OCI-LY1 (cell line): ENCODE results near the gene TOMM22.

Experiments used
- H2AFZ ChIP-seq: fragments of 200-600 bp; sonication (generic), shearing (Covaris generic); 2 replicates; pipeline ENCODE4 v1.6.0; 2014; ENCODE audit warnings: antibody characterized with exemption, mild to moderate bottlenecking, low read length
- H3F3A ChIP-seq: fragments of 200-600 bp; sonication (generic), shearing (Covaris generic); 2 replicates; pipeline ENCODE4 v1.6.0; 2014; ENCODE audit warnings: mild to moderate bottlenecking, antibody characterized with exemption, low read length, moderate library complexity; ENCODE audit not compliant: insufficient read depth
- H3K27ac ChIP-seq: fragments of 200-600 bp; sonication (generic); 2 replicates; pipeline ENCODE4 v1.5.1; 2014; ENCODE audit warnings: low read length, mixed run types, mild to moderate bottlenecking, low read depth; ENCODE audit not compliant: poor library complexity, severe bottlenecking
- H3K27me3 ChIP-seq: fragments of 200-600 bp; sonication (generic); 2 replicates; pipeline ENCODE4 v1.6.0; 2014; ENCODE audit warnings: antibody characterized with exemption, mild to moderate bottlenecking, low read length, moderate library complexity; ENCODE audit not compliant: insufficient read depth
- H3K36me3 ChIP-seq: fragments of 200-600 bp; sonication (generic); 2 replicates; pipeline ENCODE4 v1.6.1; 2014; ENCODE audit warnings: mild to moderate bottlenecking, antibody characterized with exemption, low read length, moderate library complexity, mixed read lengths; ENCODE audit not compliant: insufficient read depth
- H3K4me1 ChIP-seq: fragments of 200-600 bp; sonication (generic); 2 replicates; pipeline ENCODE4 v1.5.1; 2014; ENCODE audit warnings: mild to moderate bottlenecking, low read length, moderate library complexity; ENCODE audit not compliant: insufficient read depth, severe bottlenecking
- H3K4me2 ChIP-seq: fragments of 200-600 bp; sonication (generic), shearing (Covaris generic); 2 replicates; pipeline ENCODE4 v1.6.1; 2014; ENCODE audit warnings: low read length
- H3K4me3 ChIP-seq: fragments of 200-600 bp; sonication (generic); 2 replicates; pipeline ENCODE4 v1.5.1; 2014; ENCODE audit warnings: low read length, low read depth, mild to moderate bottlenecking, mixed read lengths; ENCODE audit not compliant: poor library complexity, severe bottlenecking
- H3K79me2 ChIP-seq: fragments of 200-600 bp; shearing (Covaris generic); 2 replicates; pipeline ENCODE4 v1.6.1; 2016; ENCODE audit warnings: mixed run types, low read length, mixed read lengths; ENCODE audit not compliant: insufficient read depth
- H3K9ac ChIP-seq: fragments of 200-600 bp; sonication (generic), shearing (Covaris generic); 2 replicates; pipeline ENCODE4 v1.6.1; 2014; ENCODE audit warnings: mild to moderate bottlenecking, low read length, mixed read lengths
- H3K9me2 ChIP-seq: fragments of 200-600 bp; sonication (generic), shearing (Covaris generic); 2 replicates; pipeline ENCODE4 v1.6.1; 2014; ENCODE audit warnings: low read depth, mild to moderate bottlenecking, low read length, mixed read lengths
- H3K9me3 ChIP-seq: fragments of 200-600 bp; shearing (Covaris generic); 2 replicates; pipeline ENCODE4 v1.6.1; 2014; ENCODE audit warnings: low read length, mixed read lengths
- H4K20me1 ChIP-seq: fragments of 200-600 bp; sonication (generic), shearing (Covaris generic); 2 replicates; pipeline ENCODE4 v1.6.0; 2016; ENCODE audit warnings: mild to moderate bottlenecking, low read length; ENCODE audit not compliant: insufficient read depth
- CTCF ChIP-seq: fragments of 200-600 bp; sonication (generic), shearing (Covaris generic); IDR thresholded peaks from 2 replicates; pipeline ENCODE4 v1.5.1; 2017; ENCODE audit warnings: mild to moderate bottlenecking, antibody characterized with exemption, low read length, moderate library complexity, mixed read lengths
- EZH2 ChIP-seq: fragments of 200-600 bp; sonication (generic), shearing (Covaris generic); IDR thresholded peaks from 2 replicates; pipeline ENCODE4 v1.8.0; 2017; ENCODE audit warnings: borderline replicate concordance, mixed run types, mild to moderate bottlenecking, antibody characterized with exemption, low read length, moderate library complexity, mixed read lengths

TOMM22 gene

GRCh38 chr22:38649841-38650522 is 31.8 kb upstream of the TOMM22 start:
- H3F3A ChIP-seq = no peaks in the 10 kb centered on the region
- H3K9ac ChIP-seq = no peak overlapping the region
- no peak for TF ChIP-seq EZH2
- peaks cover 4% of the 10 kb centered on the region for H3K4me1 ChIP-seq
- no peak overlapping the region for H3K4me3 ChIP-seq
- no peaks in the 10 kb centered on the region for H3K36me3 ChIP-seq
- no peaks in the 10 kb centered on the region for H3K27me3 ChIP-seq
- H3K9me2 ChIP-seq = no peaks in the 10 kb centered on the region
- H2AFZ ChIP-seq = no peak overlapping the region
- no peak overlapping the region for H3K4me2 ChIP-seq
- H3K9me3 ChIP-seq = no peaks in the 10 kb centered on the region
- no peaks in the 10 kb centered on the region for H4K20me1 ChIP-seq
- H3K27ac ChIP-seq = no peak overlapping the region
- H3K79me2 ChIP-seq = no peaks in the 10 kb centered on the region

DNA sequence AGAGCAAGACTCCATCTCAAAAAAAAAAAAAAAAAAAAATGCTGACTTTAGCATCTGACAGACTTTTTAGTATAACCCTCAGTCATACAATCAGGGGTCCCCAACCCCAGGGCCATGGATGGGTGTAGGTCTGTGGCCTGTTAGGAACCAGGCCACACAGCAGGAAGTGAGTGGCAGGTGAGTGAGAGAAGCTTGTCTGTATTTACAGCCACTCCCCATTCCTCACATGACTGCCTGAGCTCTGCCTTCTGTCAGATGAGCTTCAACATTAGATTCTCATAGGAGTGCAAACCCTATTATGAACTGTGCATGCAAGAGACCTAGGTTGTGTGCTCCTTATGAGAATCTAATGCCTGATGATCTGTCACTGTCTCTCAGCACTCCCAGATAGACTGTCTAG is 28.9 kb upstream of the TOMM22 start:
- H3K27me3 ChIP-seq = no peaks in the 10 kb centered on the region
- no peaks in the 10 kb centered on the region for H3K36me3 ChIP-seq
- no peak overlapping the region for H2AFZ ChIP-seq
- no peaks in the 10 kb centered on the region for H3K9me3 ChIP-seq
- H3K9ac ChIP-seq = no peak overlapping the region
- no peak overlapping the region for H3K4me2 ChIP-seq
- H3K9me2 ChIP-seq = no peaks in the 10 kb centered on the region
- no peaks in the 10 kb centered on the region for H3F3A ChIP-seq
- no peak overlapping the region for H3K27ac ChIP-seq
- H3K4me3 ChIP-seq = no peak overlapping the region
- TF ChIP-seq CTCF (no peak), EZH2 (no peak)
- H4K20me1 ChIP-seq = no peaks in the 10 kb centered on the region
- peaks cover 19% of the 10 kb centered on the region for H3K4me1 ChIP-seq
- H3K79me2 ChIP-seq = 0 out of 2 replicates have a peak, but pooled peaks cover 7% of the 10 kb centered on the region

GRCh38 chr22:38653741-38654140 is 28.0 kb upstream of the TOMM22 start:
- no peaks in the 10 kb centered on the region for H3F3A ChIP-seq
- no peaks in the 10 kb centered on the region for H4K20me1 ChIP-seq
- H3K9me2 ChIP-seq = no peaks in the 10 kb centered on the region
- no peak overlapping the region for H2AFZ ChIP-seq
- no peak overlapping the region for H3K4me3 ChIP-seq
- no peaks in the 10 kb centered on the region for H3K36me3 ChIP-seq
- peaks cover 19% of the 10 kb centered on the region for H3K4me1 ChIP-seq
- H3K4me2 ChIP-seq = no peak overlapping the region
- H3K79me2 ChIP-seq = 0 out of 2 replicates have a peak, but pooled peaks cover 7% of the 10 kb centered on the region
- H3K27me3 ChIP-seq = no peaks in the 10 kb centered on the region
- TF ChIP-seq CTCF (no peak), EZH2 (no peak)
- H3K9ac ChIP-seq = no peak overlapping the region
- H3K9me3 ChIP-seq = no peaks in the 10 kb centered on the region
- no peak overlapping the region for H3K27ac ChIP-seq
